Measurements from ENCODE around the gene ZNF256. TPM values are rescaled to one million over a fixed set of nuclear protein-coding genes. Genes with fewer than 3 reads are reported as not detected.

The ZNF256 gene
- total RNA-seq, 1 experiment from 2014 or later: 12.3 TPM

GRCh38 chr19:57964761-57965160 is 17.3 kb upstream of the ZNF256 start:
- no peak for TF ChIP-seq CTCF (conservative IDR thresholded peaks at IDR 0.05)
- H3K4me1 ChIP-seq (ENCODE audit: insufficient read depth, low read length): no peaks in the 10 kb centered on the region

More at GRCh38 chr19:57964761-57965160, 17.3 kb upstream of the ZNF256 start:
- H3K36me3 Mint-ChIP-seq (ENCODE audit: insufficient read depth in 1 of 3, low read depth in 3 of 3): peaks cover 5 to 24% (median 10%) of the 10 kb centered on the region in 3 experiments; a peak in 6 of 7 replicates
- H3K4ac ChIP-seq (ENCODE audit: low read depth, low read length): no peak overlapping the region
- H2BK120ac ChIP-seq (ENCODE audit: low read depth, low read length, poor library complexity, severe bottlenecking): no peak overlapping the region
- no peak overlapping the region for H2BK12ac ChIP-seq (ENCODE audit: insufficient read length, low read depth, low read length)
- H3K14ac ChIP-seq (ENCODE audit: insufficient read depth, low read length): no peak overlapping the region
- DNase-seq: no peak
- H3K56ac ChIP-seq (ENCODE audit: insufficient read length, low read depth, low read length): no peak overlapping the region
- no peak overlapping the region for H4K8ac ChIP-seq (replicated peaks; ENCODE audit: insufficient read length, low read depth, low read length)
- no peak overlapping the region for H3K4me2 ChIP-seq (ENCODE audit: insufficient read depth, insufficient read length, low read length)
- no peaks in the 10 kb centered on the region for H3K79me1 ChIP-seq (ENCODE audit: insufficient read depth, low read depth, low read length, poor library complexity, severe bottlenecking)
- no peaks in the 10 kb centered on the region for H4K20me1 ChIP-seq (ENCODE audit: control insufficient read depth, insufficient read depth, insufficient read length)
- H3K27me3 ChIP-seq (ENCODE audit: insufficient read depth, low read length): no peaks in the 10 kb centered on the region
- H3K23me2 ChIP-seq (ENCODE audit: insufficient read length, low read depth, low read length, poor library complexity, severe bottlenecking): no peaks in the 10 kb centered on the region
- no peak overlapping the region for H2BK15ac ChIP-seq (ENCODE audit: low read depth, low read length)
- peaks cover 44% of the 10 kb centered on the region for H3K9me3 ChIP-seq (ENCODE audit: control insufficient read depth, low read depth, low read length)
- H3K9ac ChIP-seq (ENCODE audit: extremely low read depth, insufficient read length, low read length): no peak overlapping the region
- no peak overlapping the region for H3K18ac ChIP-seq (ENCODE audit: insufficient read length, low read depth, low read length)
- no peak overlapping the region for H3K27ac Mint-ChIP-seq
- H3K9me3 Mint-ChIP-seq: peaks cover 65 to 75% of the 10 kb centered on the region in 2 experiments
- no peak overlapping the region for H2AK5ac ChIP-seq (ENCODE audit: insufficient read length, low read length)
- no peak overlapping the region for H2BK20ac ChIP-seq (ENCODE audit: low read depth, low read length, poor library complexity, severe bottlenecking)
- no peak overlapping the region for H3T11ph ChIP-seq (ENCODE audit: low read length)
- H3K27ac ChIP-seq (ENCODE audit: insufficient read length, low read depth, low read length): no peak overlapping the region
- H3K4me3 Mint-ChIP-seq: no peak overlapping the region
- no peak overlapping the region for H4K5ac ChIP-seq (ENCODE audit: insufficient read length, low read depth, low read length)
- WGBS (ENCODE audit: extremely low coverage, insufficient read length, low lambda C conversion rate): no CpG with 5 or more reads among the region's 8 CpGs
- H4K91ac ChIP-seq (ENCODE audit: insufficient read length, low read depth, low read length): no peak overlapping the region
- no peaks in the 10 kb centered on the region for H3K4me1 Mint-ChIP-seq
- no peak overlapping the region for H3K23ac ChIP-seq (ENCODE audit: insufficient read length, low read depth, low read length)
- no peak overlapping the region for H2BK5ac ChIP-seq (ENCODE audit: insufficient read length, low read length)
- no peaks in the 10 kb centered on the region for H3K79me2 ChIP-seq (ENCODE audit: insufficient read depth, low read length)
- H2AFZ ChIP-seq (ENCODE audit: low read length): no peak overlapping the region
- H3K27me3 Mint-ChIP-seq (ENCODE audit: low read depth): peaks cover 8% of the 10 kb centered on the region
